GM18909 (cell line): ENCODE measurements around the gene SCGB1A1.

ENCODE experiments used
- ATAC-seq: cut with Tn5 transposase; IDR thresholded peaks from one replicate; pipeline ENCODE4 v1.9.1; 2021; ENCODE audit warnings: mild to moderate bottlenecking; ENCODE audit not compliant: unreplicated experiment, poor library complexity

SCGB1A1 gene

DNA sequence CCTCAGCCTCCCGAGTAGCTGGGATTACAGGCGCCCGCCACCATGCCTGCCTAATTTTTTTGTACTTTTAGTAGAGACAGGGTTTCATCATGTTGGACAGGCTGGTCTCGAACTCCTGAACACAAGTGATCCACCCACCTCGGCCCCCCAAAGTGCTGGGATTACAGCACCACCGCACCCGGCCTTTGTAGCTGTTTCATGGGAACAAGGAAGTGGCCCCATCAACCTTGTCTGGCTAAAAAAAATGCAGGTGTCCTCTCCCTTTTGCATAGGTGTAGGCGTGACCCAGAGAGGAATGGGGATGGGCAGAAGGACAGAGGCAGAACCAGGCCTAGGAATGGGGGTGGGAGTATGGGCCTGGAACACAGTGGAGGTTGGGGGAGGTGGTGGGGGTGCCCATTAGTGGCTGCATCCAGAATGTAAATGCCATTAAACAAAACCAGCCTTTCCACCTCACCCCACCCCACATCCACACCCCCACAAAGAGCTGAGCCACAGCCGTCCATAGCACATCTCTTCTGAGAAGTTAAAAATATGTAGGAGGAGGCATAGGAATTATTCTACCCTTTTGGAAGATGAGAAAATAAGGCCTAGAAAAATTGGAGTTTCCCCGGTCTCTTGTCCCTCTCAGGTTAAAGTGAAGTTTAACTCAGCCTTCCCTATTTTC lies 22.8 kb upstream of the SCGB1A1 start:
- ATAC-seq: no peak

DNA sequence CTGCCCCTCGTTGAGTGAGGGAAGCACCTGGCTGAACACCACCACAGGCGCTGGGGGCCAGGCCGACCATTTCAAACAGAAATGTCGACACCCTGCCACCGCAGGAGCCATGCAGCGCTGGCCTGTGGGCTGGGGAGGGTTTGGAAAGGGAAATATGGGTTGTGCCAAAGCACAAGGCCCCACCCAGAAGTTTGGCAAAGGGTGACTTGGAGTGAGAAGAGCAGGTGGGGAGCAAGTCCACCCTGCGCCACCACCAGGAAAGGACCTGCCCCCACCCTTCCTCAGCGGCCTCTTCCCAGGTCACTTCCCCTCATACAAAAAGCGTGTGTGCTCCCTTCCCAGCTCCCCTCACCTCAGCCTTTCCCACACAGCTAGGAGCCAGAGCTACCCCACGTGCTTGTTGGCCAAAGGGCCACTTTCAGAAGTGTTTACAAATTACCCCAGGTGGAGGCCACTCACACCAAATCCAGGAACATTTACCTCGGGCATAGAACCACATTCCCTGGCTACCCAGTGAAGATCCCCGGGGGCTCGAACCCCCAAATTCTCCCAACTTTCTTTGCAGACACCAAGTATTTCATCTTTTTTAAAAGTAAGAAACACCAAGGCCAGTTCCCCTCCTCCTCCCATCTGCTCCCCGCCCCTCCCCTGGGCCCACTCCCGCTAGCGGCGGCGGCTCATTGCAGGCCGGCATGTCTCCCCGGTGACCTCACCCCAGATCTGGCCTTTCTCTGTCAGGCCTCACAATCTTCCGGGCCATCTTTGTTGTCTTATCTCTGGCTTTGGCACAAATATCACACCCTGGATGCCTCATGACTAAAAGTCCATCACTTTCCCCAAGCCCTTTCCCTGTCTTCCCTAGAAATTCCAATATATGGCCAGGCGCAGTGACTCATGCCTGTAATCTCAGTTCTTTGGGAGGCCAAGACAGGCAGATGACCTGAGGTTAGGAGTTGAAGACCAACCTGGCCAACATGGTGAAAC lies 20.5 kb upstream of the SCGB1A1 start:
- no peak for ATAC-seq

DNA sequence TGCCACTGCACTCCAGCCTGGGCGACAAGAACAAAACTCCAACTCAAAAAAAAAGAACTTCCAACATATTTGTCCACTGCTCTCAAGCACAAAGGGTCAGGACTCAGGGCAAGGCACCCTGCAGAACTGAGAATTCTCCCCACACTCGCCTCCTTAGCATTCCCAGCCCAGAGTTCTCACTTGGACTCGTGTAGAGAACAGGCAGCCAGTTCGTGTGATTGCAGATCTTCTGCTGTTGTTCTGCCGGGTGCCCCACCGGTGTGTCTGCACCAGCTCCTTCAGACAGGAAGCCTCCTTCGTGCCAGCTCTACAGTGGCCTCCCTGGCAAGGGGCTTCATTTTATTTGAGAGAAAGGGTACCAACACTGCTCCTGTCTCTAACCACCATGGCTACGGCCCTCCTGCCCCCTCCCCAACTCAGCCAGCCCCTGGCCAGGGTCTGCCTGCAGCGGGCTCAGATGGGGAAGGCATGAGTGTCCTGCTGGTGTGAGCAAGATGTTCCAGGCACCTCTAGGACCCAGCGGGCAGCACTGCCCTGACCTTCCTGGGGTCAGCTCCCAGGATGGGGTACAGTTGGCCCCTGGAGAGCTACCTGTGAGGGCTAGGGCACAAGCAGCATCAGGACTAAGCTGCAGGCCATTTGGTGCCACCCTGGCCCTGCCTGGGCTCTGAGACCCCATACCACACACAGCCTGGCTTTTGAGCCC lies 19.5 kb upstream of the SCGB1A1 start:
- no peak for ATAC-seq

DNA sequence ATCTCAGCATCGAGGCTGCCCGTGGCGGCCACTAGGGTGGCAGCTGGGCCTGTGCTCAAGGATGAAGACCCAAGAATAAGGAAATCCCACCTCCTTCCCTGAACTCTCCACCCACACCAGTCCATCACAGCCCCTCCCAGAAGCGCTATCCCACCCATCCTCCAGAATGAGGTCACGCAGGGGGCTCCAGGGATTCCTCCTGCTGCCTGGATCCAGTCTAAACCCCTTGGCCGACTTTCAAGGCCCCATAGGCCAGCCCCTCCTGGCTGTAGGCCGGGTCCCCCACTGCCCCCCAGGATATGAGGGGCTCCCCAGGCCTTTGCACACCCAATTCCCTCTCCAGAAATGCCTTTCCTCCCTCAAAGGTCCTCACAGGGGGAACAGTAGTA lies 19.0 kb upstream of the SCGB1A1 start:
- ATAC-seq: no peak

DNA sequence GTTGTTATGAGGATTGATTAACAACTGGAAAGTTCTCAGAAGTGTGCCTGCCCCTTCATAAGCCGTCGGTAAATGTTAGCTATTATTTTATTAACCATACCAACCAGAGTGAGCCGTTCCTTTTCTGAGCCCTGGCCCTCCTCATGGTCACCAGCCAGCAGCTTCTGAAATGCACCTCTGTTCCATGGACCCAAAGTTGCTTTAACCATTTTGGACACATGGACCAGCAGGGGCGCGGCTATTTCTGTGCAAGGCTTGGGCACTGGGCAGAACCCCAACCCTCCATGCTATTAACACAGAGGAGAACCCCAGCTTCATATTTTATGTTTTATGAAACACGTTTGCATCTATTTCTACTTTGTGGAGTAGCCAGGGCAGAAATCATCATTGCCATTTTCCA lies 18.6 kb upstream of the SCGB1A1 start:
- no peak for ATAC-seq

DNA sequence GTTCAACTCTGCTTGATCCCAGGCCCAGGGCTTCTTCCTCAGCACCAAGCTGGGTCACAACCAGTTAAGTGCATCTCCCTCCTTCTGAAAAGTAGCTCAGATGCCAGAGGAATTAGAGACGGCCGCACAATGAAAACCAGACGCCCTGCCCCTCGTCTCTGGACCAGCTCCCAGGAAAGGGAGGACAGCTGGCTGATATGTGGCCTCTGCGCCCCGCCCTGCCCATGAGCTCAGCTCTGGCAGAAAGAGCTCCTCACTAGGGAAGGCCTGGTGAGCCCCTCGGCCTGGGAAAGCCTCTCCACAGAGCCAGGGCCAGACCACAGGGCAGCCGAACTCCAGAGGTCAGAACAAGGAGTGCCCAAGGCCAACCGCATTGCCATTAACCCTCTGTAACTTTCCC lies 18.1 kb upstream of the SCGB1A1 start:
- no peak for ATAC-seq

DNA sequence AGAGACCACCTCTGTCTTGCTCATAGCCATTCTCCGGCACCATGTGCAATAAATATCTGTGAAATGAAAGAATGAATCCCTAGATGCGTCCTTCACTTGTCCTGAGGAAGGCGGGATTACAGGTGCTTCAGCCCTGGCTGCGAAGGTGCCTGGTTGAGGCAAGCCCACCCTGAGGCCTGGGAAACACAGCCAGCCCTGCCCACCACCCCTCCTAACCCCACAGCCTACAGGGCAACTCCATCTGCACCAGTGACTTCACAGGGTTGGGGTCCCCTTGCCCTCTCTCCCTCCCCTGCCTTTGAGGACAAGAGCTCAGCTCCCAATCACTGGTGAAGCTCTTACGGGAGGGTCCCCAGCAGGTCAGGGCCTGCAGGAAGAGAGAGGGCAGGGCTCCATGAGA lies 17.5 kb upstream of the SCGB1A1 start:
- ATAC-seq: no peak

GRCh38 chr11:62401811-62402210 lies 17.0 kb upstream of the SCGB1A1 start:
- ATAC-seq: no peak

GRCh38 chr11:62402226-62402959 lies 16.4 kb upstream of the SCGB1A1 start:
- ATAC-seq: no peak

DNA sequence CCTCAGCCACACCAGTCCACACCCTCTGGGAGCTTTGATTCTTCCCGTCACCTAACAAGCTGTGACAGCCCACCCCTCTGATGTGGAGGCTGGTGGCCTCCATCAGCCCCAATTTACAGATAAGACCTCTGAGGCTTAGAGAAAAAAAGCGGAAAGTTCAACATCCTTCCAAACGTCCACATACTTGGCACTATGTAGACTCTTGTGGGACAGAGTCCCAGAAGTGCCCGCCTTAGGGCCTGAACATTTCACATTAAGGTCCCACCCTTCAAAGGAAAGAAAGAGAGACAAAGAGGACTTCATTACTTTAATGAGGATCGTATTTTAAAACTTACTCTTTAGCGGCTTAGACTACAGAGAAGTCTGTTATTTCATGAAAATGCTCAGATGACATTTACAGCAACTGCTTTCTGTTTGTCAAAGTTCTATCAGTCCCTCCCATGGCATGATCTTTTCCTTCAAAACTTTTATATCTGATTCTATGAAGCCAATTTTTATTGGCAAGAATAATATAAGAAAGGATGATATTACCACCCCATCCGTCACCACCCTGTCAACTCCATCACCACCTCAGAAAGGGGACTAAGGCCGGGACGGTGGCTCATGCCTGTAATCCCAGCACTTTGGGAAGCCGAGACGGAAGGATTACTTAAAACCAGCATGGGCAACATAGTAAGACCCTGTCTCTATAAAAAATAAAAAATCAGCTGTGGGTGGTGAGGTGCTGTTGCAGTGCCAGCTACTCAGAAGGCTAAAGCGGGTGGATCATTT lies 15.7 kb upstream of the SCGB1A1 start:
- ATAC-seq: no peak

DNA sequence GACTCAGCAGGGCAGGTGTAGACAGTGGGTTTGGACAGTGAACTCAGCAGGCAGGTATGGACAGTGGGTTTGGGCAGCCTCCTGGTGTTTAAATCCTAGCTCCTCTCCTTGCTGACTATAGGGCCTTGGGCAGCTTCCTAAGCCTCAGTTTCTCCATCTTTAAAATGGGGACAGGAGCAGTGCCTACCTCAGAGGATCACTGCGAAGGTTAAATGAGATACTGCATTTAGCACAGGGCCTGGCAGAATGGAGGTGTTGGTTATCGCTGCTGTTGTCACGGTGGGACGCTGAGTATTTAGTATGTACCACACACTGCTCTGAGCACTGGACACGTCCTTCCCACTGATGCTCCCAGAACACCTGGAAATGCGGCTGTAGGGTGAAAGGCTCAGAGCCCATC lies 14.4 kb upstream of the SCGB1A1 start:
- no peak for ATAC-seq

DNA sequence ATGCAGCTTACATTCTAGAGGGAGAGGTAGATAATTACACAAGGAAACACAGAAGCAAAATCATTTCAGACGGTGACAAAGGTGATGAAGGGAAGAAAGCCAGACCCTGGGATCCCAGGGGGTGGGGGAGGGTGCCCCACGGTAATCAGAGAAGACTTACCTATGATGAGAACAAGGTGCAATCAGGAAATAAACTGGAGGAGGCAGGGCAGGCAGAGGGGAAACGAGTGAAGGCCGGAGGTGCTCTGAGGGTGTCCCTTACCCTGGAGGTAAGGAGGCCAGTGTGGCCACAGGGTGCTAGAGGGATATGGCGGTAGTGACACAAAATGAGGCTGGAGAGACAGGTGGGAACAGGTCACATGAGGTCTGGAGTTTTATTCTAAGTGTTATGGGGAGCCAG lies 13.9 kb upstream of the SCGB1A1 start:
- ATAC-seq: no peak

GRCh38 chr11:62406034-62406433 lies 12.8 kb upstream of the SCGB1A1 start:
- ATAC-seq: no peak

GRCh38 chr11:62409831-62410230 lies 9.0 kb upstream of the SCGB1A1 start:
- ATAC-seq: no peak

DNA sequence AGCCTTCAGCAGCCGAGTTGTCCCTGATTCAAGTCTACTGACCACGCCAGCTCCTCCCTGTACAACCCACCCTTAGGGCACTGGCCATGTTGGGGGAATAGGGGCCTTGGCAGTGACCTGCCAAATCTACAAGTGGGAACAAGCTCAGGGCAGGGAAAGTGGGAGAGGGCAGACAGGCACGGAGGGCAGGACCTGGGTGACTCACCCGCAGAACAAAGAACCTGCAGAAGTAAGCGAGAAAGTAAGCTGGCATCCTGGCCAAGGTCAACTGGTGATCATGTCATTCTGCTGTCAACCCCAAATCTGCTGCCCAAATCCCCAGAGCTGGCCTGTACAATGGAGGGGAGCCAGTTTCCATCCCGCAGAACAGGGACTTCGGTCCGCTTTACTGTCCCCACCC lies 7.9 kb upstream of the SCGB1A1 start:
- ATAC-seq: no peak

DNA sequence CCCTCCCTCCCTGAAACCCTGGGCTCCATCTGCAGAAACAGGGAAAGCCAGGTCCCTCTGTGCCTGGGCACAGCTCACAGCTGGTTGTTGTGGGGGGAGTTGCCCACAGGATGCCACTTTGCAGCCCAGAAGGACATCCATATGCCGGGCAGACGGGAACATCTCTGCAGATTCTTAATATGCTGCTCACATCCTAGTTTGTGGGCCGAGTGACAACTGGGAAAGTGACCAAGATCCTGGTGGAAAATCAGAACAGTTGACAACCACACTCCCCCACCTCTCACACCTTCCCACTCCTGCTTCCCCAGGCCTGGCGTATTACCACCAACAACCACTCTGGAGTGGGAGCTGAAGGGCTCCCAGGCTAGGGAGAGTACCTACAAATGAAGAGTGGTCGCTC lies 7.3 kb upstream of the SCGB1A1 start:
- ATAC-seq: no peak

DNA sequence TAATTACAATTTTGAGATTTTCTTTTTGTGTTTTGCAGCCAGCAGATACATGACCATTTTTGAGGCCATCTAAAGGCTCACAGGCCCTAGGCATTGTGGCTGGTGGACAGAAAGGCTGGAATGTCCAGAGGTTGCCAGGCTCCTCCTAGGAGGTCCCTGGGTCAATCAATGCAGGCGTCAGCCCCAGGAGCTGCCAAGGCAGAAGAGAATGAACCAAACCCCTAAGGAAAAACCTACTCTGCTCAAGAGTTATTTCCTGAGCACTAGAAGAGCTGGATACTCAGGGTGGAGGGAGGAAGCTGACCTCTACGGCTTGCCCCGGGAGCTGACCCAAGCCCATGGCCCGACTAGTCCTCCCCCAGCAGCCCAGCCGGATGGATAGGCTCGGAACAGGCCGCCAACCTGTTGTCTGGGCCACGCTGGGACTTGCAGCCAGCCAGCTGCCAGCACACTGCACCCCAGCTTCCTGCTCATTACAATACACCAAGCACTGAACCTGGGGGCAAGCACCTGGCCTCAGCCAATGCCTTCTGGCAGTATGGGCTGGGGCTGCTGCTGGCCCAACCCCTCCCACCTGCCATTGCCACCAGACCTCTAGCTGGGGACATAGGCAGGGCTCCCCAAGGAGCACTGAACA lies 5.7 kb upstream of the SCGB1A1 start:
- no peak for ATAC-seq

- ATAC-seq: no peak
These were observed 2.2 kb upstream of the SCGB1A1 start for GRCh38 chr11:62416596-62416995.

DNA sequence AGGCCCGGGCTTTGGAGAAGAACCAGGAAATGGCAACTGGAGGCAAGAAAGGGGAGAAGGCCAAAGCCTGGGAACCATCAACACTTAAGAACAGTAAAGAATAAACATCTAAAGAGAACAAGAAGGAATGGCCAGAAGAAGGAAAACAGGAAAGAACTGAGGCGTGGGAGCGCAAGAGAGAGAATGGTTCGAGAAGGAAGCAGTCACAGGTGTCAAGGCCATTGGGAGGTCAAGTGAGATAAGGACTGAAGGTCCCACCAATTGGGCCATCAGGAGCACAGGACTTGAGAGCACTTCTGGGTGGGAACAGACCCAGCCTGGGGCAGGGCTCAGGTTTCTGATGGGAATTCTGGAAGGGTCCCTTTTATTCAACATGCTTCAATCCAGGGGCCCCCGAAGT lies 697 bp upstream of the SCGB1A1 start:
- ATAC-seq: no peak
